H1 (cell line): ENCODE data around the gene MLYCD. TPM values are rescaled to one million over a fixed set of nuclear protein-coding genes. Genes with fewer than 3 reads are reported as not detected.

Experiments used
- CTCF ChIA-PET: fragments of 300-600 bp; sonication (Branson Sonifier 250); formaldehyde crosslinking; loops from one replicate; lab custom pipeline; 2021; ENCODE audit not compliant: partially characterized antibody; lab: Charles Lee
- POLR2A ChIA-PET: fragments of 300-600 bp; sonication (Branson Sonifier 250); formaldehyde crosslinking; loops from one replicate; lab custom pipeline; 2021; ENCODE audit warnings: inconsistent platforms; ENCODE audit not compliant: partially characterized antibody; lab: Charles Lee
- DNase-seq, 2 experiments: peaks; one replicate each; pipeline versions ENCODE4 v3.0.0 to v3.0.0-alpha.2; 2010 to 2022; ENCODE audit warnings: low spot score in 2 of 2, low read depth in 1 of 2, mixed read lengths in 1 of 2
- FAIRE-seq: peaks from 2 replicates; lab custom pipeline; 2011; peaks lifted over from hg19 to GRCh38; lab: Jason Lieb, UNC
- H2AFZ ChIP-seq: 2 replicates; pipeline ENCODE4 v1.8.1; 2012; ENCODE audit warnings: low read length, inconsistent platforms
- H2AK5ac ChIP-seq: 2 replicates; pipeline ENCODE4 v1.6.1; 2013; ENCODE audit warnings: low read depth, low read length
- H2BK120ac ChIP-seq: replicated peaks from 2 replicates; pipeline ENCODE3; 2013; ENCODE audit warnings: low read depth, low read length, inconsistent platforms
- H2BK12ac ChIP-seq: 2 replicates; pipeline ENCODE4 v1.6.1; 2013; ENCODE audit warnings: low read depth, low read length
- H2BK15ac ChIP-seq: 2 replicates; pipeline ENCODE4 v1.6.1; 2013; ENCODE audit warnings: low read length
- H2BK20ac ChIP-seq: 2 replicates; pipeline ENCODE4 v1.6.1; 2013; ENCODE audit warnings: low read length
- H2BK5ac ChIP-seq: 2 replicates; pipeline ENCODE4 v1.6.1; 2013; ENCODE audit warnings: low read depth, low read length
- H3K14ac ChIP-seq: 2 replicates; pipeline ENCODE4 v1.6.1; 2013; ENCODE audit warnings: inconsistent platforms; ENCODE audit not compliant: insufficient read length
- H3K18ac ChIP-seq: 2 replicates; pipeline ENCODE4 v1.6.1; 2013; ENCODE audit warnings: low read length; ENCODE audit errors: extremely low read depth
- H3K23ac ChIP-seq: 2 replicates; pipeline ENCODE4 v1.6.1; 2013; ENCODE audit warnings: inconsistent platforms; ENCODE audit not compliant: insufficient read length
- H3K23me2 ChIP-seq: 2 replicates; pipeline ENCODE4 v1.6.1; 2013; ENCODE audit warnings: low read depth, low read length
- H3K27ac ChIP-seq: 2 replicates; pipeline ENCODE4 v1.6.1; 2011; ENCODE audit warnings: low read depth, low read length, inconsistent platforms
- H3K27me3 ChIP-seq, 4 experiments: replicated peaks in 1 of 4; 1 replicate in 1 of 4; 2 replicates in 3 of 4; pipeline versions ENCODE4 v1.6.1 to v1.8.1; 2011 to 2013; ENCODE audit warnings: low read length in 3 of 4, mild to moderate bottlenecking in 3 of 4, inconsistent platforms in 2 of 4, mixed read lengths in 2 of 4, moderate library complexity in 1 of 4; ENCODE audit not compliant: control insufficient read depth in 3 of 4, insufficient read depth in 3 of 4; ENCODE audit errors: extremely low read depth in 1 of 4
- H3K36me3 ChIP-seq, 4 experiments: 2 replicates each; pipeline versions ENCODE4 v1.6.1 to v1.8.1; 2011 to 2013; ENCODE audit warnings: mild to moderate bottlenecking in 4 of 4, low read length in 3 of 4, moderate library complexity in 2 of 4, control low read depth in 1 of 4, inconsistent platforms in 1 of 4; ENCODE audit not compliant: insufficient read depth in 4 of 4, control insufficient read depth in 2 of 4
- H3K4ac ChIP-seq: replicated peaks from 2 replicates; pipeline ENCODE3; 2013; ENCODE audit warnings: low read length, low read depth, mixed read lengths, inconsistent platforms; ENCODE audit not compliant: insufficient read length
- H3K4me1 ChIP-seq, 4 experiments: replicated peaks in 1 of 4; 1 replicate in 1 of 4; 2 replicates in 3 of 4; pipeline versions ENCODE4 v1.6.1 to v1.8.1; 2011 to 2013; ENCODE audit warnings: low read length in 3 of 4, inconsistent platforms in 2 of 4, mixed read lengths in 1 of 4; ENCODE audit not compliant: insufficient read depth in 4 of 4, control insufficient read depth in 3 of 4
- H3K4me2 ChIP-seq, 2 experiments: 2 replicates each; pipeline versions ENCODE4 v1.6.1 to v1.8.1; 2011 to 2013; ENCODE audit warnings: low read depth in 2 of 2, low read length in 2 of 2, control low read depth in 1 of 2, inconsistent platforms in 1 of 2, mild to moderate bottlenecking in 1 of 2; ENCODE audit not compliant: insufficient read depth in 1 of 2
- H3K4me3 ChIP-seq, 4 experiments: fragments of 200-600, 300-600 bp in 1 of 4; sonication (generic), shearing (Covaris generic), sonication (Bioruptor Twin) in 1 of 4; 2 replicates each; pipeline versions ENCODE4 v1.5.1 to v1.8.1; 2011 to 2016; ENCODE audit warnings: low read length in 4 of 4, low read depth in 3 of 4, control low read depth in 2 of 4, inconsistent platforms in 2 of 4, mild to moderate bottlenecking in 2 of 4, mixed read lengths in 1 of 4, moderate library complexity in 1 of 4; ENCODE audit not compliant: insufficient read depth in 2 of 4; ENCODE audit errors: extremely low read depth in 1 of 4
- H3K56ac ChIP-seq: replicated peaks from 2 replicates; pipeline ENCODE3; 2013; ENCODE audit warnings: low read depth, mild to moderate bottlenecking, mixed read lengths, low read length, inconsistent platforms; ENCODE audit not compliant: insufficient read length
- H3K79me1 ChIP-seq: 2 replicates; pipeline ENCODE4 v1.6.1; 2013; ENCODE audit warnings: low read depth, low read length, control low read depth
- H3K79me2 ChIP-seq, 2 experiments: 2 replicates each; pipeline versions ENCODE4 v1.6.1 to v1.8.1; 2012 to 2013; ENCODE audit warnings: low read length in 2 of 2, mild to moderate bottlenecking in 2 of 2, inconsistent platforms in 1 of 2; ENCODE audit not compliant: insufficient read depth in 2 of 2, control insufficient read depth in 1 of 2
- H3K9ac ChIP-seq, 4 experiments: replicated peaks in 1 of 4; 1 replicate in 1 of 4; 2 replicates in 3 of 4; pipeline versions ENCODE4 v1.6.1 to v1.8.1; 2011 to 2013; ENCODE audit warnings: low read depth in 3 of 4, low read length in 3 of 4, control low read depth in 2 of 4, mild to moderate bottlenecking in 2 of 4, moderate library complexity in 2 of 4, inconsistent platforms in 1 of 4; ENCODE audit errors: extremely low read depth in 1 of 4
- H3K9me3 ChIP-seq, 2 experiments: 2 replicates each; pipeline versions ENCODE4 v1.6.1 to v1.8.1; 2012 to 2013; ENCODE audit warnings: mild to moderate bottlenecking in 2 of 2, moderate library complexity in 2 of 2, control low read depth in 1 of 2, inconsistent platforms in 1 of 2, low read depth in 1 of 2, low read length in 1 of 2, mixed read lengths in 1 of 2; ENCODE audit not compliant: insufficient read depth in 2 of 2
- H4K20me1 ChIP-seq, 2 experiments: replicated peaks in 1 of 2; 2 replicates each; pipeline versions ENCODE3 to v1.8.1; 2011 to 2013; ENCODE audit warnings: inconsistent platforms in 2 of 2, low read length in 2 of 2, mild to moderate bottlenecking in 1 of 2; ENCODE audit not compliant: insufficient read depth in 2 of 2, control insufficient read depth in 1 of 2
- H4K5ac ChIP-seq: 2 replicates; pipeline ENCODE4 v1.6.1; 2013; ENCODE audit warnings: low read length, low read depth, mixed read lengths, inconsistent platforms; ENCODE audit not compliant: insufficient read length
- H4K8ac ChIP-seq: 2 replicates; pipeline ENCODE4 v1.8.0; 2013; ENCODE audit warnings: mild to moderate bottlenecking, moderate library complexity, low read length, inconsistent platforms; ENCODE audit not compliant: insufficient read depth; ENCODE audit errors: extremely low read depth
- H4K91ac ChIP-seq: replicated peaks from 2 replicates; pipeline ENCODE3; 2013; ENCODE audit warnings: low read length, mixed read lengths, inconsistent platforms; ENCODE audit not compliant: insufficient read length
- CREB1 ChIP-seq: IDR thresholded peaks from 2 replicates; pipeline ENCODE4 v1.6.1; 2012; ENCODE audit warnings: inconsistent platforms
- GABPA ChIP-seq: IDR thresholded peaks from 2 replicates; pipeline ENCODE4 v1.6.1; 2011; ENCODE audit warnings: mild to moderate bottlenecking, low read length, moderate library complexity, borderline replicate concordance; ENCODE audit not compliant: insufficient read depth
- HDAC6 ChIP-seq: IDR thresholded peaks from one replicate; pipeline ENCODE4 v1.7.1; 2012; ENCODE audit warnings: low read depth, mild to moderate bottlenecking, inconsistent platforms, low read length, moderate library complexity
- JUND ChIP-seq: IDR thresholded peaks from 2 replicates; pipeline ENCODE4 v1.6.1; 2011; ENCODE audit warnings: mild to moderate bottlenecking, improper control_type of control experiment, low read length
- RAD21 ChIP-seq, 2 experiments: IDR thresholded peaks in 1 of 2; conservative IDR thresholded peaks in 1 of 2; 2 replicates each; pipeline ENCODE4 v1.6.1; 2011; ENCODE audit warnings: low read depth in 2 of 2, low read length in 2 of 2, improper control_type of control experiment in 1 of 2, inconsistent platforms in 1 of 2, mild to moderate bottlenecking in 1 of 2, moderate library complexity in 1 of 2
- WGBS, 2 experiments: shearing (Covaris generic) in 1 of 2; methylation state at CpG; one replicate each; pipeline versions ENCODE4 v1.1.6 to v1.1.7; 2013 to 2015; ENCODE audit warnings: low lambda C conversion rate in 2 of 2, mixed read lengths in 2 of 2, inconsistent platforms in 1 of 2, low coverage in 1 of 2, missing lambda C conversion rate in 1 of 2; ENCODE audit not compliant: insufficient replicate concordance in 2 of 2, insufficient coverage in 1 of 2, insufficient read length in 1 of 2; ENCODE audit errors: extremely low coverage in 1 of 2, missing lambda C conversion rate in 1 of 2; 5-methylcytosine and 5-hydroxymethylcytosine counted together
- polyA plus RNA-seq, 7 experiments: library from polyadenylated mRNA; depleted of rRNA in 3 of 7; stranded (reverse) in 5 of 7; unstranded in 2 of 7; fragments of >200 nt in 5 of 7; fragments of 200-250 nt in 2 of 7; gene quantifications; 1 replicate in 5 of 7; 2 replicates in 1 of 7; 4 replicates in 1 of 7; pipeline versions ENCODE4 v1.2.1 to v1.2.3, GENCODE V29; 2011 to 2013; ENCODE audit warnings: missing spikeins in 2 of 7, mixed read lengths in 2 of 7
- total RNA-seq: library from RNA; stranded (reverse); fragmentation: NEBNext Ultra II Directional; extraction: Animal tissue kit (Norgen Biotek cat#: 25700); gene quantifications from 2 replicates; pipeline ENCODE4 v1.2.1, GENCODE V29; 2021
- TF ChIP-seq, protein P1 (sequence below): IDR thresholded peaks from 2 replicates; pipeline ENCODE4 v1.6.1; 2011; ENCODE audit warnings: low read length, improper control_type of control experiment

The MLYCD gene
- total and polyA plus RNA-seq, 2 of the 8 experiments (the other 6 are each of a cell fraction or from before 2014, with no cell fraction given) = 3.7 to 7.0 TPM

GRCh38 chr16:83915491-83915890, 16.6 kb downstream of the MLYCD start:
- Histone ChIP-seq H4K5ac (no peak overlapping the region), H3K4me1 (no peaks in the 10 kb centered on the region), H3K27me3 (no peaks in the 10 kb centered on the region), H3K56ac (no peak overlapping the region), H3K27ac (no peak overlapping the region), H2BK120ac (no peak overlapping the region), H2BK20ac (no peak overlapping the region), H3K4ac (no peak overlapping the region), H3K79me1 (no peaks in the 10 kb centered on the region), H2BK12ac (no peak overlapping the region), H3K9ac (no peak overlapping the region), H3K4me3 (no peak overlapping the region), H3K79me2 (no peaks in the 10 kb centered on the region), H3K4me2 (no peak overlapping the region), H2BK15ac (no peak overlapping the region), H2AFZ (no peak overlapping the region), H4K91ac (no peak overlapping the region), H2BK5ac (no peak overlapping the region), H4K20me1 (peaks cover 0 to 15% of the 10 kb centered on the region in 2 experiments), H3K18ac (no peak overlapping the region), H3K36me3 (peaks cover 17 to 57% (median 39%) of the 10 kb centered on the region in 4 experiments), H2AK5ac (no peak overlapping the region), H3K14ac (no peak overlapping the region), H4K8ac (no peak overlapping the region), H3K9me3 (peaks cover 0 to 4% of the 10 kb centered on the region in 2 experiments; a peak in 2 of 4 replicates), H3K23me2 (peaks cover 2% of the 10 kb centered on the region; the same call in 1 of the 2 replicates), H3K23ac (no peak overlapping the region)
- POLR2A ChIA-PET = no interaction called here
- 87% methylated on average over 14 of the region's 14 CpGs; no CpG with 5 or more reads in 1 of the 2 experiments for WGBS, 2 experiments
- no peak for FAIRE-seq
- CTCF ChIA-PET = interaction anchor here (1.2 to 5.4 kb wide), 3 partner anchors 11 to 38 kb away, joined by 3 to 26 read pairs (median 3); no protein-coding TSS in a partner anchor
- DNase-seq = no peak
- TF ChIP-seq GABPA = no peak
- no peak for TF ChIP-seq RAD21 (IDR thresholded peaks at IDR 0.05 in 1 of 2, conservative IDR thresholded peaks at IDR 0.05 in 1 of 2; ENCODE audit: low read depth in 2 of 2, low read length in 2 of 2)
- no peak for TF ChIP-seq JUND
- TF ChIP-seq, protein P1, sequence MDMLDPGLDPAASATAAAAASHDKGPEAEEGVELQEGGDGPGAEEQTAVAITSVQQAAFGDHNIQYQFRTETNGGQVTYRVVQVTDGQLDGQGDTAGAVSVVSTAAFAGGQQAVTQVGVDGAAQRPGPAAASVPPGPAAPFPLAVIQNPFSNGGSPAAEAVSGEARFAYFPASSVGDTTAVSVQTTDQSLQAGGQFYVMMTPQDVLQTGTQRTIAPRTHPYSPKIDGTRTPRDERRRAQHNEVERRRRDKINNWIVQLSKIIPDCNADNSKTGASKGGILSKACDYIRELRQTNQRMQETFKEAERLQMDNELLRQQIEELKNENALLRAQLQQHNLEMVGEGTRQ = no peak
- TF ChIP-seq CREB1 = no peak
- TF ChIP-seq HDAC6 = no peak
- TF ChIP-seq, all 59 proteins: peak for 0
